ENCODE measurements around the gene PNO1.
"Not testable (repeated sequence)": the region's sequence is repeated elsewhere in the genome, so short reads cannot be mapped to it uniquely, and the experiment has no call there.

PNO1 gene

GRCh38 chr2:68172990-68173700, 15.5 kb downstream of the PNO1 start:
- Histone ChIP-seq H3K4me3 (ENCODE audit: low read depth in 1 of 5, low read length in 5 of 5) (no peak overlapping the region), H3K4me1 (ENCODE audit: control insufficient read depth in 5 of 5, insufficient read depth in 5 of 5, low read length in 5 of 5) (peaks cover 0 to 3% (median 0%) of the 10 kb centered on the region in 5 donors), H3K9ac (ENCODE audit: low read length in 5 of 5) (no peak overlapping the region), H3K9me3 (ENCODE audit: control insufficient read depth in 5 of 5, low read length in 5 of 5) (no peaks in the 10 kb centered on the region), H3K27ac (ENCODE audit: low read depth, low read length) (no peak overlapping the region), H3K36me3 (ENCODE audit: control insufficient read depth in 5 of 5, insufficient read depth in 5 of 5, low read length in 5 of 5) (peaks cover 13 to 34% (median 19%) of the 10 kb centered on the region in 5 donors), H3K27me3 (ENCODE audit: control insufficient read depth in 5 of 5, insufficient read depth in 4 of 5, low read length in 5 of 5) (no peaks in the 10 kb centered on the region)

- not testable (repeated sequence) for H3K4me3 ChIP-seq (ENCODE audit: low read depth in 1 of 5, low read length in 5 of 5)
- H3K36me3 ChIP-seq (ENCODE audit: control insufficient read depth in 5 of 5, insufficient read depth in 5 of 5, low read length in 5 of 5) = peaks cover 19 to 44% (median 24%) of the 10 kb centered on the region in 5 donors
Observed at GRCh38 chr2:68175210-68175609, 17.5 kb downstream of the PNO1 start.

GRCh38 chr2:68176657-68177056, 19.0 kb downstream of the PNO1 start:
- H3K36me3 ChIP-seq (ENCODE audit: control insufficient read depth in 5 of 5, insufficient read depth in 5 of 5, low read length in 5 of 5) = peaks cover 18 to 48% (median 31%) of the 10 kb centered on the region in 5 donors
- no peaks in the 10 kb centered on the region for H3K27me3 ChIP-seq (ENCODE audit: control insufficient read depth in 5 of 5, insufficient read depth in 4 of 5, low read length in 5 of 5)
- H3K4me1 ChIP-seq (ENCODE audit: control insufficient read depth in 5 of 5, insufficient read depth in 5 of 5, low read length in 5 of 5) = peaks cover 0 to 3% (median 0%) of the 10 kb centered on the region in 5 donors
- no peak overlapping the region for H3K4me3 ChIP-seq (ENCODE audit: low read depth in 1 of 5, low read length in 5 of 5)
- no peak overlapping the region for H3K9ac ChIP-seq (ENCODE audit: low read length in 5 of 5)
- no peaks in the 10 kb centered on the region for H3K9me3 ChIP-seq (ENCODE audit: control insufficient read depth in 5 of 5, low read length in 5 of 5)
- no peak overlapping the region for H3K27ac ChIP-seq (ENCODE audit: low read depth, low read length)

More at GRCh38 chr2:68175210-68175609, 17.5 kb downstream of the PNO1 start:
- not testable (repeated sequence) for H3K9ac ChIP-seq (ENCODE audit: low read length in 5 of 5); H3K27me3 ChIP-seq (ENCODE audit: control insufficient read depth in 5 of 5, insufficient read depth in 4 of 5, low read length in 5 of 5); H3K4me1 ChIP-seq (ENCODE audit: control insufficient read depth in 5 of 5, insufficient read depth in 5 of 5, low read length in 5 of 5); H3K9me3 ChIP-seq (ENCODE audit: control insufficient read depth in 5 of 5, low read length in 5 of 5); H3K27ac ChIP-seq (ENCODE audit: low read depth, low read length)

DNA sequence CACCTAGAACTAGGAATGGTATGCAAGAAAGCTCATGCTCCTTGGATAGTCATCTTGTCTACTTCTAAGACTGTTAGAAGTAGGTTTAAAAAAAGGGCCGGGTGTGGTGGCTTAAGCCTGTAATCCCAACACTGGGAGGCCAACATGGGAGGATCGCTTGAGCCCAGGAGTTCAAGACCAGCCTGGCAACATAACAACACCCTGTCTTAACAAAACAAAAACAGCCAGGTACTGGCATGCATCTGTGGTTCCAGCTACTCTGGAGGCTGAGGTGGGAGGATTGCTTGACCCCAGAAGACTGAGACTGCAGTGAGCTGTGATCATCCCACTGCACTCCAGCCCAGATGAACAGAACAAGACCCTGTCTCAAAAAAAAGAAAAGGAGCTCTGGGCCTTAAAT, 19.9 kb downstream of the PNO1 start:
- Histone ChIP-seq H3K4me1 (ENCODE audit: control insufficient read depth in 5 of 5, insufficient read depth in 5 of 5, low read length in 5 of 5) (peaks cover 0 to 3% (median 0%) of the 10 kb centered on the region in 5 donors), H3K9ac (ENCODE audit: low read length in 5 of 5) (no peak overlapping the region), H3K27ac (ENCODE audit: low read depth, low read length) (no peak overlapping the region), H3K4me3 (ENCODE audit: low read depth in 1 of 5, low read length in 5 of 5) (no peak overlapping the region), H3K9me3 (ENCODE audit: control insufficient read depth in 5 of 5, low read length in 5 of 5) (no peaks in the 10 kb centered on the region), H3K27me3 (ENCODE audit: control insufficient read depth in 5 of 5, insufficient read depth in 4 of 5, low read length in 5 of 5) (no peaks in the 10 kb centered on the region), H3K36me3 (ENCODE audit: control insufficient read depth in 5 of 5, insufficient read depth in 5 of 5, low read length in 5 of 5) (peaks cover 16 to 45% (median 31%) of the 10 kb centered on the region in 5 donors)

GRCh38 chr2:68178432-68178831, 20.7 kb downstream of the PNO1 start:
- H3K9ac ChIP-seq (ENCODE audit: low read length in 5 of 5) = no peak overlapping the region
- peaks cover 18 to 51% (median 31%) of the 10 kb centered on the region in 5 donors for H3K36me3 ChIP-seq (ENCODE audit: control insufficient read depth in 5 of 5, insufficient read depth in 5 of 5, low read length in 5 of 5)

DNA sequence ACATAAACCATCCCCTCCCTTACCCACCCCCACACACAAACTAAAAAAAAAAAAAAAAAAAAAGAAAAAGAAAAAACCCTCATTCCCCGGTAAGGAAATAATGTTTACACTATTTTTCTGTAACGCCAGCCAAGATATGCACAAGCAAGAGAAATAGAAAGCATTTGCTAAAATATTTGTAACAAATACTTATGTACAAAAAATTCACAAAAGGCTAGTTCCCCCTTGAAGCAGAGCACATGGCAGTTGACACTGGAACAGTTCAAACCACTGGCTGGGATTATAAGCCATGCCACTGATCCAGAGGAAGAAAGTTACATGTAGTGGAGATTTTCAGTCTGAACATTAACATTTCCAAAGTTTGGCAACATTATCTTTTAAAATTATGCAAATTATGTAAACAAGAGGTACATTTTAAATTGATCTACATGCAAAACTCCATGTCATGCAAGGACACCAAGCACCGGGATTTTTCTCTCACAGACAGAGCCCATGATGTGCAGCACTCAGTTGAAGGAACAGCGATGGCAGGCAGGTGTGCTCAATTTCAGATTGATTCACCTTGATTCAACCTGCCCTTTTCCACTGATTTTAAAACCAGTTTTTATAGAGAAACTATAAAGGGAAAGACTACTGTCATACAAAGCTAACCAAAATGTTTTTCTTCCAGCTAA, 21.4 kb downstream of the PNO1 start:
- no peak overlapping the region for H3K27ac ChIP-seq (ENCODE audit: low read depth, low read length)
- H3K27me3 ChIP-seq (ENCODE audit: control insufficient read depth in 5 of 5, insufficient read depth in 4 of 5, low read length in 5 of 5) = no peaks in the 10 kb centered on the region
- H3K9me3 ChIP-seq (ENCODE audit: control insufficient read depth in 5 of 5, low read length in 5 of 5) = no peaks in the 10 kb centered on the region
- no peak overlapping the region for H3K9ac ChIP-seq (ENCODE audit: low read length in 5 of 5)
- peaks cover 23 to 57% (median 33%) of the 10 kb centered on the region in 5 donors for H3K36me3 ChIP-seq (ENCODE audit: control insufficient read depth in 5 of 5, insufficient read depth in 5 of 5, low read length in 5 of 5)
- no peak overlapping the region for H3K4me3 ChIP-seq (ENCODE audit: low read depth in 1 of 5, low read length in 5 of 5)
- no peaks in the 10 kb centered on the region for H3K4me1 ChIP-seq (ENCODE audit: control insufficient read depth in 5 of 5, insufficient read depth in 5 of 5, low read length in 5 of 5)

More at GRCh38 chr2:68178432-68178831, 20.7 kb downstream of the PNO1 start:
- Histone ChIP-seq H3K4me3 (ENCODE audit: low read depth in 1 of 5, low read length in 5 of 5) (no peak overlapping the region), H3K9me3 (ENCODE audit: control insufficient read depth in 5 of 5, low read length in 5 of 5) (no peaks in the 10 kb centered on the region), H3K4me1 (ENCODE audit: control insufficient read depth in 5 of 5, insufficient read depth in 5 of 5, low read length in 5 of 5) (no peaks in the 10 kb centered on the region), H3K27ac (ENCODE audit: low read depth, low read length) (no peak overlapping the region), H3K27me3 (ENCODE audit: control insufficient read depth in 5 of 5, insufficient read depth in 4 of 5, low read length in 5 of 5) (no peaks in the 10 kb centered on the region)

DNA sequence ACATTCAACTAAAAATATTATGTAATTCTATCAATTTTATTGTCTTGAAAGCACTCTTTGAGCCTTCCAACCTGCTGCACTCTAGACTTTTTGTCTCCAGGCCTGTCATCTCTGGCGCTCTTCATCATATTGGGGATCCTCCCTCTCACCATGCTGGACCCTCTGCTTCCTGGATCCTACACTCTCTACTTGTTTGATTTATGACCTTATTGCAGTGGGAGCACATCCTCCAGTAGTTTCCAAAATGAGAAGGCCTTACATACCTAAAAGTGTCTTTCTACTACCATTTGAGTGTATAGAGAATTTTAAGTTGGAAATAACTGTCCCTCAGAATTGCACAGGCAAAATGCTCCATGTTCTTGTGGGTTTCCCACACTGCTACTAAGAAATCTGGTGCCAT, 25.2 kb downstream of the PNO1 start:
- H3K9me3 ChIP-seq (ENCODE audit: control insufficient read depth in 5 of 5, low read length in 5 of 5) = no peaks in the 10 kb centered on the region
- H3K27ac ChIP-seq (ENCODE audit: low read depth, low read length) = no peak overlapping the region
- H3K36me3 ChIP-seq (ENCODE audit: control insufficient read depth in 5 of 5, insufficient read depth in 5 of 5, low read length in 5 of 5) = peaks cover 15 to 51% (median 34%) of the 10 kb centered on the region in 5 donors
- no peaks in the 10 kb centered on the region for H3K4me1 ChIP-seq (ENCODE audit: control insufficient read depth in 5 of 5, insufficient read depth in 5 of 5, low read length in 5 of 5)
- H3K4me3 ChIP-seq (ENCODE audit: low read depth in 1 of 5, low read length in 5 of 5) = no peak overlapping the region
- no peak overlapping the region for H3K9ac ChIP-seq (ENCODE audit: low read length in 5 of 5)
- H3K27me3 ChIP-seq (ENCODE audit: control insufficient read depth in 5 of 5, insufficient read depth in 4 of 5, low read length in 5 of 5) = no peaks in the 10 kb centered on the region

DNA sequence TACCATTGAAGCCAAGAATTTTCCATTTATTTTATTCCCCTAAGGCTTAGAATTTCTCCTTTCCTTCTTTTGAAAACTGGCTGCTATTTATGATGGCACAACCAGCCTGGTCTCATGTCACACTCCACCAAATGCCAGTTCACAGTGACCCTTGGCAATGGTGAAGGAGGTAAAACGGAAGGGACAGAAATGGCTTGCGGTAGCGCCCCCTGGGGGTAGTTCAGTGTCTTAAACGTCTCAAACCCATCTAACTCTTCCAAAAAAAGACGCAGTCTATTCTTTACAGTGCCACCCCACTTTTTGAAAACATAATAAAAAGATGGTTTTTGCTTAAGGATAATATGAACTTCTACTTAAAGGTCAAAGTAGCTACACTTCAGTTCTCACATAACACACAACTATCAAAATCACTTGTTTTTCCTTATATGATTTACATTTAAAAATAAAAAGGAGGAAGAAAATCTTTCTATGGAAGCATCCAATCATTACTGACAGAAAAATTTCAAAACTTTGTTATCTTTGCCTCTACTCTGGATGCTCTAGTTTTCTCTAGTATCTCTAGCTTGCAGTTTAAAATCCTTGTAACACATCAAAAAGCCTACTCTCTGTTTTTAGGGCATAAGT, 28.0 kb downstream of the PNO1 start:
- H3K9me3 ChIP-seq (ENCODE audit: control insufficient read depth in 5 of 5, low read length in 5 of 5) = no peaks in the 10 kb centered on the region
- H3K9ac ChIP-seq (ENCODE audit: low read length in 5 of 5) = no peak overlapping the region
- no peaks in the 10 kb centered on the region for H3K27me3 ChIP-seq (ENCODE audit: control insufficient read depth in 5 of 5, insufficient read depth in 4 of 5, low read length in 5 of 5)
- no peak overlapping the region for H3K27ac ChIP-seq (ENCODE audit: low read depth, low read length)
- no peak overlapping the region for H3K4me3 ChIP-seq (ENCODE audit: low read depth in 1 of 5, low read length in 5 of 5)
- peaks cover 14 to 35% (median 23%) of the 10 kb centered on the region in 5 donors for H3K36me3 ChIP-seq (ENCODE audit: control insufficient read depth in 5 of 5, insufficient read depth in 5 of 5, low read length in 5 of 5)
- H3K4me1 ChIP-seq (ENCODE audit: control insufficient read depth in 5 of 5, insufficient read depth in 5 of 5, low read length in 5 of 5) = peaks cover 0 to 5% (median 0%) of the 10 kb centered on the region in 5 donors

DNA sequence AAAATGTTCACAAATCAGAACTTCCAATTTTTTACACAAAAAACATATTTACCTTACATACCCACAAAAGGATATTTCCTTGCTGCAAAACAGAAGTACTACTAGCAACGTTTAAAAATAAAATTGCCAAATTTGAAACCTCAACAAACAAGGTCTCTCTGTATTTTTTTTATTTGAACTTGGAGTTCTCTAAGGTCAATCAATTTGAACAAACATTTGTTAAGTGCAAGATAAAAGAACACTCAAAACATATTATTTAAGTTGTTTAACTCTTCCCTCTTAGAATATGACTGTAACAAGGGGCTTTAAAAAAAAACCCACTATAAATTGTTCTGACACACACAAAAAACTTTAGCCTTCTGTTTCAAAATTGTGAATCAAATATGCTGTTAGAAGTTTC, 29.6 kb downstream of the PNO1 start:
- H3K27ac ChIP-seq (ENCODE audit: low read depth, low read length) = no peak overlapping the region
- no peak overlapping the region for H3K9ac ChIP-seq (ENCODE audit: low read length in 5 of 5)
- no peak overlapping the region for H3K4me3 ChIP-seq (ENCODE audit: low read depth in 1 of 5, low read length in 5 of 5)
- no peaks in the 10 kb centered on the region for H3K9me3 ChIP-seq (ENCODE audit: control insufficient read depth in 5 of 5, low read length in 5 of 5)
- no peaks in the 10 kb centered on the region for H3K27me3 ChIP-seq (ENCODE audit: control insufficient read depth in 5 of 5, insufficient read depth in 4 of 5, low read length in 5 of 5)
- peaks cover 0 to 6% (median 3%) of the 10 kb centered on the region in 5 donors for H3K4me1 ChIP-seq (ENCODE audit: control insufficient read depth in 5 of 5, insufficient read depth in 5 of 5, low read length in 5 of 5)
- peaks cover 12 to 27% (median 16%) of the 10 kb centered on the region in 5 donors for H3K36me3 ChIP-seq (ENCODE audit: control insufficient read depth in 5 of 5, insufficient read depth in 5 of 5, low read length in 5 of 5)

GRCh38 chr2:68188831-68189230, 31.1 kb downstream of the PNO1 start:
- H3K27ac ChIP-seq (ENCODE audit: low read depth, low read length) = peak overlapping the region; percentile 38
- H3K36me3 ChIP-seq (ENCODE audit: control insufficient read depth in 5 of 5, insufficient read depth in 5 of 5, low read length in 5 of 5) = peaks cover 4 to 18% (median 12%) of the 10 kb centered on the region in 5 donors
- H3K27me3 ChIP-seq (ENCODE audit: control insufficient read depth in 5 of 5, insufficient read depth in 4 of 5, low read length in 5 of 5) = no peaks in the 10 kb centered on the region
- no peak overlapping the region for H3K4me3 ChIP-seq (ENCODE audit: low read depth in 1 of 5, low read length in 5 of 5)
- peak overlapping the region in 1 of 5 donors; percentile 13 for H3K9ac ChIP-seq (ENCODE audit: low read length in 5 of 5)
- H3K4me1 ChIP-seq (ENCODE audit: control insufficient read depth in 5 of 5, insufficient read depth in 5 of 5, low read length in 5 of 5) = peaks cover 0 to 11% (median 10%) of the 10 kb centered on the region in 5 donors
- H3K9me3 ChIP-seq (ENCODE audit: control insufficient read depth in 5 of 5, low read length in 5 of 5) = no peaks in the 10 kb centered on the region
